HuH-7.5 (cell line): ENCODE results near the gene GZF1.

Experiments
- DNase-seq: peaks from one replicate; pipeline ENCODE4 v3.0.0; 2011; ENCODE audit warnings: low spot score

The GZF1 gene

GRCh38 chr20:23407781-23408464 is 45.9 kb downstream of the GZF1 start:
- DNase-seq = no peak

GRCh38 chr20:23408957-23409356 is 47.0 kb downstream of the GZF1 start:
- no peak for DNase-seq

- DNase-seq = no peak
These were observed 47.8 kb downstream of the GZF1 start for GRCh38 chr20:23409800-23410199.

- no peak for DNase-seq
These were observed 49.1 kb downstream of the GZF1 start for GRCh38 chr20:23410916-23411695.

- DNase-seq = peak; percentile 20
These were observed 50.0 kb downstream of the GZF1 start for GRCh38 chr20:23412026-23412425.

GRCh38 chr20:23413862-23414422 is 52.0 kb downstream of the GZF1 start:
- no peak for DNase-seq

- DNase-seq = no peak
These were observed 52.7 kb downstream of the GZF1 start for GRCh38 chr20:23414526-23415188.

GRCh38 chr20:23415555-23415954 is 53.6 kb downstream of the GZF1 start:
- DNase-seq = no peak

GRCh38 chr20:23415959-23416583 is 54.1 kb downstream of the GZF1 start:
- no peak for DNase-seq

GRCh38 chr20:23417861-23418260 is 55.9 kb downstream of the GZF1 start:
- DNase-seq = no peak

GRCh38 chr20:23419657-23419994 is 57.6 kb downstream of the GZF1 start:
- no peak for DNase-seq

GRCh38 chr20:23419995-23420901 is 58.3 kb downstream of the GZF1 start:
- DNase-seq = no peak

GRCh38 chr20:23420943-23421931 is 59.3 kb downstream of the GZF1 start, which contains the start of gene NAPB:
Gene NAPB, minus strand, starts transcription at chr20:23421488. Its CDS starts 86 bp downstream, at chr20:23421402.
- peak; percentile 90 for DNase-seq
